ENCODE measurements around the gene NR2F2.

DNA sequence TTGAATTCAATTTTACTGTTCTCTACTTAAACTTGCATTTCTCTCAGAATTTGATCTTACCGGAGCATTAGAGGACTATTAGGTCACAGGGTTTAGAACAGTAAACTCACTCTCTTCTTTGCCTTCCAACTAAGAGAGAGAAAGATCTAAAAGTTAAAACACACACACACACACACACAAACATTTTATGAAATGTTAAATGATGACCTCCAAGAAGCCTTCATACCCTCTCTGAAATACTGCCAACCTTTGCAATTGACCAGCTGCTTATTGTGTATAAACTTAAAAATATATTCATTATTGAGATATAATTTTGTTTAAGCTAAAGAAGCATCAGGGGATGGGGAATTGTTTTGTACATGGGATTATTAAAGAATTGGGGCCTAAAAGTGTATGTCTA is 15.5 kb upstream of the NR2F2 start:
- no peak for TF ChIP-seq ZFP36L1 (CRISPR knock-in tag; IDR thresholded peaks at IDR 0.05)
- no peak for TF ChIP-seq THAP8 (CRISPR knock-in tag; IDR thresholded peaks at IDR 0.05; ENCODE audit: borderline replicate concordance)
- TF ChIP-seq TAF1 (CRISPR knock-in tag; IDR thresholded peaks at IDR 0.05), result no peak
- TF ChIP-seq MEIS2 (CRISPR knock-in tag; IDR thresholded peaks at IDR 0.05), result no peak
- no peak for TF ChIP-seq POLR2A (IDR thresholded peaks at IDR 0.05; ENCODE audit: insufficient read depth in 1 of 2, low read depth in 2 of 2, low read length in 2 of 2)
- no peak for TF ChIP-seq MAX (IDR thresholded peaks at IDR 0.05)
- TF ChIP-seq, protein P1, sequence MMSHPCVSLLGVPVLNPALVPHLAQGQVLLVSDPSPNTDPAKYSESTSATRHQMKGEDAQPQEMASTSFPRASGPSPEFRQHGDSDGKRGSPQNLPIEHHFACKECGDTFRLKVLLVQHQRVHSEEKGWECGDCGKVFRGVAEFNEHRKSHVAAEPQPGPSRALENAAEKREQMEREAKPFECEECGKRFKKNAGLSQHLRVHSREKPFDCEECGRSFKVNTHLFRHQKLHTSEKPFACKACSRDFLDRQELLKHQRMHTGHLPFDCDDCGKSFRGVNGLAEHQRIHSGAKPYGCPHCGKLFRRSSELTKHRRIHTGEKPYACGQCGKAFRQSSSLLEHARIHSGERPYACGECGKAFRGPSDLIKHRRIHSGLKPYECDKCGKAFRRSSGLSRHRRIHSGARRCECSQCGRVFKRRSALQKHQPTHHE (CRISPR knock-in tag; IDR thresholded peaks at IDR 0.05; ENCODE audit: borderline replicate concordance), result no peak
- no peak for TF ChIP-seq ATF4 (CRISPR knock-in tag; IDR thresholded peaks at IDR 0.05)
- TF ChIP-seq ZSCAN25 (CRISPR knock-in tag; IDR thresholded peaks at IDR 0.05), result no peak
- no peak for TF ChIP-seq EP300 (IDR thresholded peaks at IDR 0.05; ENCODE audit: low read depth in 2 of 2, low read length in 2 of 2)
- TF ChIP-seq EP300 (CRISPR knock-in tag; IDR thresholded peaks at IDR 0.05; ENCODE audit: borderline replicate concordance), result no peak
- TF ChIP-seq ZNF775 (CRISPR knock-in tag; IDR thresholded peaks at IDR 0.05; ENCODE audit: borderline replicate concordance), result no peak
- no peak for TF ChIP-seq AFF4 (CRISPR knock-in tag; IDR thresholded peaks at IDR 0.05)
- no peak for TF ChIP-seq KDM4B (CRISPR knock-in tag; IDR thresholded peaks at IDR 0.05)
